Subcutaneous adipose tissue (tissue), 4 donors: Measurements from ENCODE around the gene TMEM52. TPM values are rescaled to one million over a fixed set of nuclear protein-coding genes. Genes with fewer than 3 reads are reported as not detected.

Source experiments
- CTCF ChIP-seq: fragments of 450-650 bp; IDR thresholded peaks from one replicate; pipeline ENCODE4 v1.5.1; 2016; ENCODE audit warnings: low read depth, mild to moderate bottlenecking, control low read depth, antibody characterized with exemption, moderate library complexity
- total RNA-seq, 4 donors: library from RNA; depleted of rRNA; stranded (reverse); fragments of >200 nt; gene quantifications; one replicate each; pipeline ENCODE4 v1.1.0, GENCODE V29; 2016

Gene TMEM52
- total RNA-seq, 4 donors from 2014 or later, result 1.3 to 9.8 (median 1.7) TPM; not detected in 1

- no peak for TF ChIP-seq CTCF
Observed at GRCh38 chr1:1962752-1963151, 43.7 kb upstream of the TMEM52 start.

- no peak for TF ChIP-seq CTCF
Observed at GRCh38 chr1:1960480-1961196, 41.6 kb upstream of the TMEM52 start.

- TF ChIP-seq CTCF, result no peak
Observed at GRCh38 chr1:1959840-1960479, 40.9 kb upstream of the TMEM52 start.

GRCh38 chr1:1959459-1959839 lies 40.4 kb upstream of the TMEM52 start:
- no peak for TF ChIP-seq CTCF

- TF ChIP-seq CTCF, result no peak
Observed at GRCh38 chr1:1958071-1958541, 39.0 kb upstream of the TMEM52 start.

GRCh38 chr1:1957533-1957961 lies 38.5 kb upstream of the TMEM52 start:
- TF ChIP-seq CTCF, result no peak
